ENCODE results near the gene GPR39.

The GPR39 gene

DNA sequence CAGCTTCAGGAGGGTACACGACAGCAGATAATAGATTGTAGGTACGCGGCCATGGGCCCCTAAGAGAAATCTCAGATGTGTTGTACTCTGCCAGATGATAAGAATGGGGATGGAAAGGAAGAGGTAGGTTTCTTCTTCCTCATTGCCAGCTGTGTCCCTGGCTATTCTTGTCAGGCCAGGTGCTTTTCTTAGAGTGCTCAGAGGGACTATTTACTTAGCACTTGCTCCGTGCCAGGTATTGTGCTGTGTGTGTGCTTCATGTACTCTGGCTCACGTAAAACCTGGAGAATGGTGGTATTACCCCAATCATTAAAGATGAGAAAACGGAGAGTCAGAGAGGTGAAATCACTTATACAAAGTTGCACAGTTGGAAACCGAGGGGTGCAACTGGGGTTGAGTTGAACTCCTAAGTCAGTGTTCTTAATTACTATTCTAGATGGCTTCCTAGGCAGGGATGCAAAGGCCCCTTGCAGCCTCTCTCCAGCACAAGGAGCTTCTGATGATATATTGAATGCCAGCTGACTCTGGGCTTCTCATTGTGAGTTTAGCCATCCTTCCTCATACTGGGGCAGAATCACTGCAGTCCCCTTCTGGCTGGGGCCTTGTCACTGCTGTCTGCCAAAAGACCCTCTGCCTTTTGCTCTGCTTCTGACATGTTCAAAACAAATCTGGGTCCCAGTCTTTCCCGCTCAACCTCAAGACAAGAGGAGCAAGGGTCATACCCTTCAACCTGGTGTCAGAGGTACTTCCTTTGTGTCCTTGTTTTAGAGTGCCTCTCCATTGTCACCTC, 192.7 kb downstream of the GPR39 start:
- Histone ChIP-seq H3K4me2 (no peak overlapping the region), H3K27ac (no peak overlapping the region), H3K79me2 (ENCODE audit: insufficient read depth, low read depth) (no peaks in the 10 kb centered on the region), H4K20me1 (ENCODE audit: insufficient read depth) (no peaks in the 10 kb centered on the region), H3K4me3 (IDR thresholded peaks at IDR 0.05; ENCODE audit: insufficient read depth, low read depth, low read length) (no peak overlapping the region), H2AFZ (ENCODE audit: low read depth) (no peak overlapping the region), H3K9ac (no peak overlapping the region), H3K36me3 (ENCODE audit: insufficient read depth) (no peaks in the 10 kb centered on the region), H3K27me3 (ENCODE audit: insufficient read depth, low read depth) (no peaks in the 10 kb centered on the region), H3K4me1 (ENCODE audit: low read depth, poor library complexity, severe bottlenecking) (no peaks in the 10 kb centered on the region)
- no peak for TF ChIP-seq CTCF (conservative IDR thresholded peaks at IDR 0.05; ENCODE audit: low read depth, low read length)

- Histone ChIP-seq H3K27me3 (ENCODE audit: insufficient read depth, low read depth) (no peaks in the 10 kb centered on the region), H3K4me1 (ENCODE audit: low read depth, poor library complexity, severe bottlenecking) (no peaks in the 10 kb centered on the region), H3K27ac (no peak overlapping the region), H3K36me3 (ENCODE audit: insufficient read depth) (no peaks in the 10 kb centered on the region), H3K9ac (no peak overlapping the region), H3K4me2 (no peak overlapping the region), H3K4me3 (IDR thresholded peaks at IDR 0.05; ENCODE audit: insufficient read depth, low read depth, low read length) (no peak overlapping the region), H2AFZ (ENCODE audit: low read depth) (no peak overlapping the region), H4K20me1 (ENCODE audit: insufficient read depth) (no peaks in the 10 kb centered on the region), H3K79me2 (ENCODE audit: insufficient read depth, low read depth) (no peaks in the 10 kb centered on the region)
- no peak for TF ChIP-seq CTCF (conservative IDR thresholded peaks at IDR 0.05; ENCODE audit: low read depth, low read length)
Measured at GRCh38 chr2:132611719-132612118, 195.1 kb downstream of the GPR39 start.

DNA sequence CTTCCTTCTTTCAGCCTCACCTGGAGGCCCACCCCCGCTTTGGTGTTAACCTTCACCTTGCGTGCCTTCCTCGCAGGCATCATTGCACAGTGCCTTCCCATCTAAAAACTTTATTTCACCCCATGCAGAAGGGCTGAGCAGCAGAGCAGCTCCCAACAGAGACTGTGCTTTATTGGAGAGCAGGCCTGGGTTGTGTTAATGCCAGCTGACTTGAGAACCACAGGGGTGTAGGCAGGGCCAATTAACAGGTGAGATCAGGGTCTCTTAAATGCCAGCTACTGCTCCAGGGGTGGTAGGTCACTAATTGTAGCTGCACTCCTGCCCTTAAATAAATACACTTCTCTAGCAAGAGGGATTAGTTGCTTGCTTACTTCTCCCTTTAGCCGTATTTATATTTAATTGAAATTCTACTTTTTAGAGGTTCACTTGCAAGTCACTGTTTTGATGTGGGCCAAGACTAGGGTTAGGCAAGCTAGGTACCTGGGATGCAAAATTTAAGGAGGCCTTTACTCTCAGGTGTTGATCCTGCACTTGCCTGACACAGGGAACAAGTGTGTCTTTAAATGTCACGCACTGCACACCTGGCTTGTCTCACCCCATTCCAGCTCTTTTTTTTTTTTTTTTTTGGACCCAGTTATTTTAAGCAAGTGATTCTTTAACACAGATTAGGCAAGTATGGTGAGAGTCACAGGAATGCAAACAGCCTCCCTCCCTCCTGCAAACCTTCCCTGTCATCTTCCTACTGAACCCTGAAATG, 198.9 kb downstream of the GPR39 start:
- Histone ChIP-seq H3K27ac (no peak overlapping the region), H3K4me2 (no peak overlapping the region), H3K27me3 (ENCODE audit: insufficient read depth, low read depth) (no peaks in the 10 kb centered on the region), H3K4me1 (ENCODE audit: low read depth, poor library complexity, severe bottlenecking) (no peaks in the 10 kb centered on the region), H3K36me3 (ENCODE audit: insufficient read depth) (no peaks in the 10 kb centered on the region), H3K4me3 (IDR thresholded peaks at IDR 0.05; ENCODE audit: insufficient read depth, low read depth, low read length) (no peak overlapping the region), H3K79me2 (ENCODE audit: insufficient read depth, low read depth) (no peaks in the 10 kb centered on the region), H2AFZ (ENCODE audit: low read depth) (no peak overlapping the region), H4K20me1 (ENCODE audit: insufficient read depth) (no peaks in the 10 kb centered on the region), H3K9ac (no peak overlapping the region)
- no peak for TF ChIP-seq CTCF (conservative IDR thresholded peaks at IDR 0.05; ENCODE audit: low read depth, low read length)

- Histone ChIP-seq H4K20me1 (ENCODE audit: insufficient read depth) (no peaks in the 10 kb centered on the region), H3K27ac (no peak overlapping the region), H3K4me1 (ENCODE audit: low read depth, poor library complexity, severe bottlenecking) (no peaks in the 10 kb centered on the region), H3K9ac (no peak overlapping the region), H3K27me3 (ENCODE audit: insufficient read depth, low read depth) (no peaks in the 10 kb centered on the region), H2AFZ (ENCODE audit: low read depth) (no peak overlapping the region), H3K79me2 (ENCODE audit: insufficient read depth, low read depth) (no peaks in the 10 kb centered on the region), H3K4me2 (no peak overlapping the region), H3K36me3 (ENCODE audit: insufficient read depth) (no peaks in the 10 kb centered on the region), H3K4me3 (IDR thresholded peaks at IDR 0.05; ENCODE audit: insufficient read depth, low read depth, low read length) (no peak overlapping the region)
- TF ChIP-seq CTCF (conservative IDR thresholded peaks at IDR 0.05; ENCODE audit: low read depth, low read length), result no peak
Measured at GRCh38 chr2:132617989-132618388, 201.4 kb downstream of the GPR39 start.
